GM18868 (cell line): ENCODE data around the gene PROS1.
"Not testable (repeated sequence)": the region's sequence is repeated elsewhere in the genome, so short reads cannot be mapped to it uniquely, and the experiment has no call there.

ENCODE experiments used
- ATAC-seq: cut with Tn5 transposase; IDR thresholded peaks from one replicate; pipeline ENCODE4 v1.9.1; 2021; ENCODE audit warnings: mild to moderate bottlenecking, moderate library complexity; ENCODE audit not compliant: unreplicated experiment

The PROS1 gene

GRCh38 chr3:93969997-93970396 is 3.7 kb downstream of the PROS1 start:
- ATAC-seq, result no peak

- no peak for ATAC-seq
Observed at GRCh38 chr3:93969443-93969842, 4.3 kb downstream of the PROS1 start.

- ATAC-seq, result not testable (repeated sequence)
Observed at GRCh38 chr3:93965106-93965505, 8.6 kb downstream of the PROS1 start.

- ATAC-seq, result no peak
Observed at GRCh38 chr3:93962798-93963197, 10.9 kb downstream of the PROS1 start.

- no peak for ATAC-seq
Observed at GRCh38 chr3:93961489-93961888, 12.2 kb downstream of the PROS1 start.

- ATAC-seq, result no peak
Observed at GRCh38 chr3:93961026-93961425, 12.7 kb downstream of the PROS1 start.

GRCh38 chr3:93949958-93950357 is 23.7 kb downstream of the PROS1 start:
- not testable (repeated sequence) for ATAC-seq

GRCh38 chr3:93937485-93937884 is 36.2 kb downstream of the PROS1 start:
- ATAC-seq, result not testable (repeated sequence)

GRCh38 chr3:93936549-93936948 is 37.1 kb downstream of the PROS1 start:
- no peak for ATAC-seq

GRCh38 chr3:93934366-93935046 is 39.2 kb downstream of the PROS1 start:
- ATAC-seq, result no peak

- no peak for ATAC-seq
Observed at GRCh38 chr3:93931597-93932229, 42.0 kb downstream of the PROS1 start.

- no peak for ATAC-seq
Observed at GRCh38 chr3:93930041-93930440, 43.7 kb downstream of the PROS1 start.

GRCh38 chr3:93926789-93927188 is 46.9 kb downstream of the PROS1 start:
- ATAC-seq, result no peak

- no peak for ATAC-seq
Observed at GRCh38 chr3:93924491-93924890, 49.2 kb downstream of the PROS1 start.

GRCh38 chr3:93923006-93923405 is 50.7 kb downstream of the PROS1 start:
- ATAC-seq, result no peak

- ATAC-seq, result not testable (repeated sequence)
Observed at GRCh38 chr3:93917546-93918029, 56.1 kb downstream of the PROS1 start.

- not testable (repeated sequence) for ATAC-seq
Observed at GRCh38 chr3:93913623-93914022, 60.1 kb downstream of the PROS1 start.

- ATAC-seq, result no peak
Observed at GRCh38 chr3:93911206-93911605, 62.5 kb downstream of the PROS1 start.

- ATAC-seq, result no peak
Observed at GRCh38 chr3:93910097-93910496, 63.6 kb downstream of the PROS1 start.

- ATAC-seq, result no peak
Observed at GRCh38 chr3:93907132-93907531, 66.6 kb downstream of the PROS1 start.

- no peak for ATAC-seq
Observed at GRCh38 chr3:93906245-93906644, 67.5 kb downstream of the PROS1 start.

GRCh38 chr3:93904568-93904967 is 69.1 kb downstream of the PROS1 start:
- ATAC-seq, result no peak
